ENCODE measurements around the gene SMPD2.

Gene SMPD2

GRCh38 chr6:109447878-109448555 is 7.5 kb downstream of the SMPD2 start:
- Histone ChIP-seq H3K27me3 (ENCODE audit: low read depth, low read length) (no peaks in the 10 kb centered on the region), H3K4me1 (ENCODE audit: control insufficient read depth in 1 of 2, insufficient read depth in 2 of 2, low read length in 2 of 2) (no peaks in the 10 kb centered on the region), H3K9me3 (ENCODE audit: control insufficient read depth in 1 of 2, low read length in 2 of 2) (no peaks in the 10 kb centered on the region), H3K27ac (ENCODE audit: low read length) (no peak overlapping the region), H3K36me3 (ENCODE audit: control insufficient read depth in 1 of 2, insufficient read depth in 2 of 2, low read length in 2 of 2) (peaks cover 22 to 23% of the 10 kb centered on the region in 2 donors), H3K4me3 (ENCODE audit: low read depth in 1 of 2, low read length in 2 of 2) (no peak overlapping the region)

DNA sequence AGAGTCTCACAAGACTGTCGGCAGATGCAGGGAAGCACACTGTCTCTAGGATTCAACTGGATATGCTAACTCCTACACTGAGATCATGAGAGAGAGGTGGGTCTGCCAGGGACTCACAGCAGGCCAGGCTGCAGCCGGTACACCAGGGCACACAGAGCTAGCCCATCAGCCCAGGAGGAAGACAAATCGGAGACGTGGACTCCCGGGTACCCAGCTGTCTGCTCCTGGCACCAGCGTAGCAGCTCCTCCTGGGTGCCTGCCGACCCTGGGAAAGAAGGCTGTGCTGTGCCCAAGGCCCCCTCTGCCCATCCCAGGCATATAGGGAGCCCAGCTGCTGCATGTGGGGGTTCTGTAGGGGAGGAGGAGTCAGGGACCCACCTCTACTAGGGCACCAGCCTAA is 8.1 kb downstream of the SMPD2 start:
- no peaks in the 10 kb centered on the region for H3K27me3 ChIP-seq (ENCODE audit: low read depth, low read length)
- H3K9me3 ChIP-seq (ENCODE audit: control insufficient read depth in 1 of 2, low read length in 2 of 2): no peaks in the 10 kb centered on the region
- no peak overlapping the region for H3K4me3 ChIP-seq (ENCODE audit: low read depth in 1 of 2, low read length in 2 of 2)
- H3K27ac ChIP-seq (ENCODE audit: low read length): no peak overlapping the region
- H3K36me3 ChIP-seq (ENCODE audit: control insufficient read depth in 1 of 2, insufficient read depth in 2 of 2, low read length in 2 of 2): peaks cover 22 to 23% of the 10 kb centered on the region in 2 donors
- peaks cover 0 to 2% of the 10 kb centered on the region in 2 donors for H3K4me1 ChIP-seq (ENCODE audit: control insufficient read depth in 1 of 2, insufficient read depth in 2 of 2, low read length in 2 of 2)

DNA sequence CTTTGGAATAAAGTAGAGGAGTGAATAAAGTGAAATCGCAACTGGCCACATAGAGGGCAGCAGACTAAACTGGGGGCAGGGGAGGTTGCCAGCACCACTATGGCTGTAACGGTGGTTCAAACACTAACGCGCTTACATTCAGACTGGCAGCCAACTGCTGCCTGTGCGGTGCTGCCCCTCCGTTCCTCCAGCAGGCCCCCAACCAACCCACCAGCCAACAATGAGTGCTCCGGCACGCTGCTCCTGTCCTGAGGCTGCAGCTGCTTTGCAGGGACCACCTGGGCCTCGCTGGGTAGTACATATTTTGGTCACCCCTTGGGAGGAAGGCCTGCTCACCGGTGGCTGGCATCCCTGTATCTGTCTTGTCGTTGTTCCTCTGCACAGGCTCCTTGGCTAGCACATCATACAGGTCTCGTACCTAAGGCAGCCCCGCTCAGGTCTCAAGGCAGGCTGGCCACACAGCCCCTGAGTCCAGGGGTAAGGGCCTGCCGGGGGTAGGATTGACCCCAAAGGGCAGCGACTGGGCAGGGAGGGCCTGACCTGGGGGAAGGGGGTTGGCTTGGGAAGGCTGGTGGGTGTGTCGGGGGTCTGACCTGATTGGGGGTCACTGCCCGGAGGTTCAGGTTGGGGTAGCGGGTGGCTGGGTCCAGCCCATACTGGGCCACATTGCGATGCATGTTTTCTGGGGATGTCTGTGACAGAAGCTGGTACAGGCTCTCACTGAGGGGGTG is 8.7 kb downstream of the SMPD2 start:
- peaks cover 3 to 8% of the 10 kb centered on the region in 2 donors for H3K4me1 ChIP-seq (ENCODE audit: control insufficient read depth in 1 of 2, insufficient read depth in 2 of 2, low read length in 2 of 2)
- H3K36me3 ChIP-seq (ENCODE audit: control insufficient read depth in 1 of 2, insufficient read depth in 2 of 2, low read length in 2 of 2): peaks cover 17 to 19% of the 10 kb centered on the region in 2 donors
- no peak overlapping the region for H3K27ac ChIP-seq (ENCODE audit: low read length)

DNA sequence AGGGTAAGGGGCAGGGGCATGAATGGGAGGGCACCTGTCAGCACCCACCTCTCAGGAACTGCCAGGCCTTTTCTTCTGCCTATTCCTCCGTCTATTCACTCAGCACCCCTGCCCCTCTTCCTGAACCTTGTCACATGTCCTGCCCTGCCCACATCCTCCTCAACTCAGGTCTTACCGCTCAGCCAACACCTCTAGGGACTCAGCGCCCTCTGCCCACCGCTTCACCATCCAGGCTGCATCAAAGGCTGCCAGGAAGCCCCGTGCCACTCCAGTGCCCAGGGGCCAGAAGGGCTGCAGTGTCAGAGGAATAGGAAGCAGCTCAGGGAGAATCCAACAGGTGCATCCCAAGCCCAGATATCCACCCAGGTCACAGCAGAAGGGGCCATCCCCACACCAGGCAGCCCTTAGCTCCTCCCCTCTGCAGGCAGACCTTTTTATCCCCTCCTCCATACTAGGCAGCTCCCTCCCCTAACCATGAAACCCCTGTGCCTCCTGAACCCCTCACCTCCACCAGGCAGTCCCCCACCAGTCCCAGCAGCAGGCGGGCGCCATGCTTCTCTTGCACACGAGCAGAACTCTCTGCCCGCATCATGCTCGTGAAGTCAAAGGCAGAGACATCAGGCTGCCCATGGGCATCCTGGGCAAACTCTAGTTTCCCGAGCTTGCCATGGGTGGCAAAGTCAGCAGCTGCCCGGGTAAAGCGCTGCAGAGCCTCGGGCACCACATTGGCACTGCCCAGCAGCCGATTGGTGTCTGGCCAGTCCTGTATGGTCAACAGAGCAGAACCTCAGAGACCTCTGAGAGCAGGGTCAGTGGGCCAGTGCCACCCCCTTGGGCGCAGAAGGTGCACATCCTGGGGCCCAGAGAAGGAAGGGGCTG is 9.5 kb downstream of the SMPD2 start:
- no peak overlapping the region for H3K27ac ChIP-seq (ENCODE audit: low read length)
- no peak overlapping the region for H3K4me3 ChIP-seq (ENCODE audit: low read depth in 1 of 2, low read length in 2 of 2)
- peaks cover 10 to 12% of the 10 kb centered on the region in 2 donors for H3K36me3 ChIP-seq (ENCODE audit: control insufficient read depth in 1 of 2, insufficient read depth in 2 of 2, low read length in 2 of 2)
- no peaks in the 10 kb centered on the region for H3K9me3 ChIP-seq (ENCODE audit: control insufficient read depth in 1 of 2, low read length in 2 of 2)
- H3K4me1 ChIP-seq (ENCODE audit: control insufficient read depth in 1 of 2, insufficient read depth in 2 of 2, low read length in 2 of 2): peaks cover 6 to 16% of the 10 kb centered on the region in 2 donors
- H3K27me3 ChIP-seq (ENCODE audit: low read depth, low read length): no peaks in the 10 kb centered on the region

More for the DNA sequence above, 8.7 kb downstream of the SMPD2 start:
- H3K9me3 ChIP-seq (ENCODE audit: control insufficient read depth in 1 of 2, low read length in 2 of 2): no peaks in the 10 kb centered on the region
- no peak overlapping the region for H3K4me3 ChIP-seq (ENCODE audit: low read depth in 1 of 2, low read length in 2 of 2)
- H3K27me3 ChIP-seq (ENCODE audit: low read depth, low read length): no peaks in the 10 kb centered on the region

DNA sequence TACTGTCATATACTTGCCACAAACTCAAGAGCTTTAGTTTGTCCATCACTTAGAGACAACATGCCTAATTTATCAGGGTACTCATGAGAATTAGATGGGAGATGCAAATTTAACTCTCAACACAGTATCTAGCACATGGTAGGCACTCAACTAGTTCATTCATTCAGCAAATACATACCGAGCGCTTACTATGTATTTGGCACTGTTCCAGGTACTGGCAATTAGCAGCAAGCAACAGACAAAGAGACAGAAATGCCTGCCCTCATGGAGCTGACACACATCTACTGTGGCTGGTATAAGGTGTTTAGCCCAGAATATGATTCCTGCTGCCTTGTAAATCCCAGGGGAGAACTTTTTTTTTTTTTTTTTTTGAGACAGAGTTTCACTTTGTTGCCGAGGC is 10.3 kb downstream of the SMPD2 start:
- H3K27ac ChIP-seq (ENCODE audit: low read length): no peak overlapping the region
- H3K9me3 ChIP-seq (ENCODE audit: control insufficient read depth in 1 of 2, low read length in 2 of 2): no peaks in the 10 kb centered on the region
- no peak overlapping the region for H3K4me3 ChIP-seq (ENCODE audit: low read depth in 1 of 2, low read length in 2 of 2)
- no peaks in the 10 kb centered on the region for H3K27me3 ChIP-seq (ENCODE audit: low read depth, low read length)
- H3K4me1 ChIP-seq (ENCODE audit: control insufficient read depth in 1 of 2, insufficient read depth in 2 of 2, low read length in 2 of 2): peaks cover 6 to 18% of the 10 kb centered on the region in 2 donors
- H3K36me3 ChIP-seq (ENCODE audit: control insufficient read depth in 1 of 2, insufficient read depth in 2 of 2, low read length in 2 of 2): peaks cover 8% of the 10 kb centered on the region in 2 donors

- H3K9me3 ChIP-seq (ENCODE audit: control insufficient read depth in 1 of 2, low read length in 2 of 2): no peaks in the 10 kb centered on the region
- peaks cover 7 to 24% of the 10 kb centered on the region in 2 donors for H3K4me1 ChIP-seq (ENCODE audit: control insufficient read depth in 1 of 2, insufficient read depth in 2 of 2, low read length in 2 of 2)
- no peak overlapping the region for H3K27ac ChIP-seq (ENCODE audit: low read length)
- peaks cover 5 to 6% of the 10 kb centered on the region in 2 donors for H3K36me3 ChIP-seq (ENCODE audit: control insufficient read depth in 1 of 2, insufficient read depth in 2 of 2, low read length in 2 of 2)
- H3K27me3 ChIP-seq (ENCODE audit: low read depth, low read length): no peaks in the 10 kb centered on the region
- H3K4me3 ChIP-seq (ENCODE audit: low read depth in 1 of 2, low read length in 2 of 2): no peak overlapping the region
These were observed 10.9 kb downstream of the SMPD2 start for GRCh38 chr6:109451376-109451775.

- no peaks in the 10 kb centered on the region for H3K36me3 ChIP-seq (ENCODE audit: control insufficient read depth in 1 of 2, insufficient read depth in 2 of 2, low read length in 2 of 2)
- no peaks in the 10 kb centered on the region for H3K9me3 ChIP-seq (ENCODE audit: control insufficient read depth in 1 of 2, low read length in 2 of 2)
- H3K27ac ChIP-seq (ENCODE audit: low read length): no peak overlapping the region
- no peaks in the 10 kb centered on the region for H3K27me3 ChIP-seq (ENCODE audit: low read depth, low read length)
- no peak overlapping the region for H3K4me3 ChIP-seq (ENCODE audit: low read depth in 1 of 2, low read length in 2 of 2)
- H3K4me1 ChIP-seq (ENCODE audit: control insufficient read depth in 1 of 2, insufficient read depth in 2 of 2, low read length in 2 of 2): peaks cover 12 to 28% of the 10 kb centered on the region in 2 donors
These were observed 11.7 kb downstream of the SMPD2 start for GRCh38 chr6:109452181-109452580.

DNA sequence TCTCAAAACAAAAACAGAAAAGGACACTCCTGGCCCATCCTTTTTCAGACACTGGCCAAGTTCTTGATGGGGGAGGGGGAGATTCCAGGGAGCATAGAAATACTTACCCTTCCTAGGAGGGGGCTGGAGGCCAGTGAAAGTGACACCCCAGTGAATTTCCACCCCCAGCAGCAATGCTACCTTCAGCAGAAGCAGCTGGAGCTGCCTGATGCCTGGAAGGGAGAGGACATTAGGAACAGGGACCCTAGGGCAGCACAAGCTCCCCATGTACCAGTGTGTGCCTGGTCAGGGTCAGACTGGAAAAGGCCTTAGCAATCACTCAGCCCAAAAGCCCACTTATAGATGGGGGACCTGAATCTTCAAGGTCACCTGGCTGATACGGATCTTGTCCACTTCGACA is 12.6 kb downstream of the SMPD2 start:
- no peaks in the 10 kb centered on the region for H3K27me3 ChIP-seq (ENCODE audit: low read depth, low read length)
- no peak overlapping the region for H3K27ac ChIP-seq (ENCODE audit: low read length)
- no peaks in the 10 kb centered on the region for H3K36me3 ChIP-seq (ENCODE audit: control insufficient read depth in 1 of 2, insufficient read depth in 2 of 2, low read length in 2 of 2)
- H3K4me3 ChIP-seq (ENCODE audit: low read depth in 1 of 2, low read length in 2 of 2): no peak overlapping the region
- no peaks in the 10 kb centered on the region for H3K9me3 ChIP-seq (ENCODE audit: control insufficient read depth in 1 of 2, low read length in 2 of 2)
- H3K4me1 ChIP-seq (ENCODE audit: control insufficient read depth in 1 of 2, insufficient read depth in 2 of 2, low read length in 2 of 2): peaks cover 12 to 28% of the 10 kb centered on the region in 2 donors

DNA sequence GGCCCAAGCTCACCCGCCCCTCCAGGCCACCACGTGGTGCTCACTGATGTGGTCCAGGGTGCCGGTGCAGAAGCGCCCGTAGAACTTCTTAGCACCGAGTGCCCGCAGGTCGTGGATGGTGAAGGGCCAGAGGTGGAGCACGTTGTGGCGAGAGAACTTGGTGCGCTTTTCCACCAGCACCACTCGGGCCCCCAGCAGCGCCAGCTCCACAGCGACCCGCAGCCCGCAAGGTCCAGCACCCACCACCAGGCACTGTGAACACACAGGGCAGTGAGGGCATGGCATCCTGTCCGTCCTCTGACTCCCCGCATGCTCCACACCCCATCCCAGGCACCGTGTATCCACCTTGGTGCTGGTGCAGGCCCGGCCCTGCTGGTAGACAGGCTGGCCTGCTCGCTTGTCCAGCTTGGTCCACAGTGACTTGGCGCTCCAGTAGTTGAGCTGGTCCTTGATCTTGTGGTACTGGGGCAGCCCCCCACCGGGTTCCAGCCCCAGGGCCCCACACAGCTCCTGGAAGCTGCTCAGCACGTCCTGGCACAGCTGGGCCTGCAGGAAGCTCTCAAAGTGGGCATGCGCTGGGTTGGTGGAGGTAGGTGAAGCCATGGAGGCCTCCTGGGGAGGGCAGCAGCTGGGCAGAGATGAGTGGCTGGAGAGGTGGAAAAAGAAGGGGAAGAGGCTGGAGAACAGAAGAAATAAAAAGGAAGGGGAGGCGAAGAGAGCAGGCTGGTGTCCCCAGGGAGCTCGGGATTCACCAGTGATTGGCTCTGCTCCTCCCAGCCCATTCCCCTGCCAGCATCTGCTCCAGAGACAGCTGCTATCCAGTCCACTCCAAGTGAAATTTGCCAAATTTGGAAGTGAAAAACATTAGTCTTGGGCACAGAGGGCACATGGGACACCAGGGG is 13.3 kb downstream of the SMPD2 start:
- Histone ChIP-seq H3K9me3 (ENCODE audit: control insufficient read depth in 1 of 2, low read length in 2 of 2) (no peaks in the 10 kb centered on the region), H3K36me3 (ENCODE audit: control insufficient read depth in 1 of 2, insufficient read depth in 2 of 2, low read length in 2 of 2) (no peaks in the 10 kb centered on the region), H3K4me3 (ENCODE audit: low read depth in 1 of 2, low read length in 2 of 2) (peak overlapping the region; percentile 68 to 90), H3K27me3 (ENCODE audit: low read depth, low read length) (no peaks in the 10 kb centered on the region), H3K4me1 (ENCODE audit: control insufficient read depth in 1 of 2, insufficient read depth in 2 of 2, low read length in 2 of 2) (peaks cover 12 to 28% of the 10 kb centered on the region in 2 donors), H3K27ac (ENCODE audit: low read length) (peak overlapping the region; percentile 23)

DNA sequence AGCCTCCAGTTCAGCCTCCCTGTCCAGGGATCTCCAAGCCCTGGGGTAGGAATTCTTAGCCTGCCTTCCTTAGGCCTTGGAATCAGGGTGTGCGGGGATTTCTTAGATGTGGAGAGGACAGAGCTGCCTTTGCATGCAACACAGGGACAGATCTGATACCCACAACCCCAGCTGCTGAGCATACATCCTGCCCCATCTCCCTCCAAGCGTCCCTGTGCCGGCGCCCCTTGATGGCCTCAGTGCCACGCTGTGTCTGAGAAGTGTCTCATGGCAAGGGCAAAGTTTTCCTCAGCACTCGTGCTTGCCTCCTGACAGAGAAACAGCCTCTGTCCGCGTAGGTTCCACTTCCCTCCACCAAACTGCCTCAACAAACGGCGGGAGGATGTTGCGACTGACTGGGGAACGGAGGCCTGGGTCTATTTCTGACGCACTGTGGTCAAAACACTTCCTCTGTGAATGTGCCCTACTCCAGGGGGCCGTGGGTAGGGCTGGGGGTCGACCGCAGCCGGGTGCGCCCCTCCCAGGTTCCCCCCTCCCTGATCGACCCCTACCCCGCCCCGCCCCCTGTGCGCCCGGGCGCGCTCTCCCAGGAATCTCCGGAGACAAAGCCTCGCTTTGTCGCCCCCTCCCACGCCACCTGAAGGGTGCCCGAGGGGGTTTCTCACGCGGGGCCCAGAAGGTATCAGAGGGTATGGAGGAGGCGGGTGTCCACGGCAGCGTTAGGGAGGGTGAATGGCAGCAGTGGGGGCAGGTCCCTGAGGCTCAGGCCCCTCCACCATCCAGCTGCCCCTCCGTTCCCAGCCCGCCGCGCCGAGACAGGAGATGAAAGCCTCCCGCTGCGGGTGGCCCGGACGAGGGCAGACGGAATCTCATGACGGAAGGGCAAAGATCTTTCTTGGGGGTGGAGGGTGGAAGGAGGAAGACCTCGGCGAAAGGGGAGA is 14.2 kb downstream of the SMPD2 start:
- Histone ChIP-seq H3K36me3 (ENCODE audit: control insufficient read depth in 1 of 2, insufficient read depth in 2 of 2, low read length in 2 of 2) (no peaks in the 10 kb centered on the region), H3K27ac (ENCODE audit: low read length) (peak overlapping the region; percentile 56), H3K4me1 (ENCODE audit: control insufficient read depth in 1 of 2, insufficient read depth in 2 of 2, low read length in 2 of 2) (peaks cover 12 to 28% of the 10 kb centered on the region in 2 donors), H3K27me3 (ENCODE audit: low read depth, low read length) (no peaks in the 10 kb centered on the region), H3K4me3 (ENCODE audit: low read depth in 1 of 2, low read length in 2 of 2) (peak overlapping the region; percentile 68 to 90), H3K9me3 (ENCODE audit: control insufficient read depth in 1 of 2, low read length in 2 of 2) (no peaks in the 10 kb centered on the region)
